ENCODE measurements around the gene TMEM178B. TPM values are rescaled to one million over a fixed set of nuclear protein-coding genes. Genes with fewer than 3 reads are reported as not detected.

The TMEM178B gene
- total and polyA plus RNA-seq, 7 donors = 0.16 to 4.7 (median 1.4) TPM; not detected in 2

DNA sequence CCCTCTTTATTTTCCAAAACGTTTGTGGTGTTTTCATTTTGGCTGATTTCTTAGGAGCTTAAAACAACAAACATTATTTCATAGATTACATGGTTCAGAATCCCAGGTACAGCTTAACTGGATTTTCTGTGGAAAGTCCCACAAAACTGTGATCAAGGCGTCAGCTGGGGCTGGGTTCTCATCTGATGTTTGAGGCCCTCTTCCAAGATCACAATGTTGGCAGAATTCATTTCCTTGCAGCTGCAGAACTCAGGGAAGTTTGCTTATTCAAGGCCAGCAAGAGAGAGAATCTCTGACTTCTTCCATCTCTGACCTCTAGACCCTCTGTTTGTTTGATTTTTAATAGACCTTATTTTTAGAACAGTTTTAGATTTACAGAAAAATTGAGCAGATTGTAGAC is 368.9 kb downstream of the TMEM178B start:
- no peaks in the 10 kb centered on the region for H3K36me3 ChIP-seq
- 37 to 57% methylated on average over 2 of the region's 2 CpGs for WGBS, 2 donors
- no peaks in the 10 kb centered on the region for H3K27me3 ChIP-seq
- TF ChIP-seq EP300 (IDR thresholded peaks at IDR 0.05) (no peak), POLR2AphosphoS5 (IDR thresholded peaks at IDR 0.05) (no peak), POLR2A (IDR thresholded peaks at IDR 0.05) (no peak)
- TF ChIP-seq, protein P1, sequence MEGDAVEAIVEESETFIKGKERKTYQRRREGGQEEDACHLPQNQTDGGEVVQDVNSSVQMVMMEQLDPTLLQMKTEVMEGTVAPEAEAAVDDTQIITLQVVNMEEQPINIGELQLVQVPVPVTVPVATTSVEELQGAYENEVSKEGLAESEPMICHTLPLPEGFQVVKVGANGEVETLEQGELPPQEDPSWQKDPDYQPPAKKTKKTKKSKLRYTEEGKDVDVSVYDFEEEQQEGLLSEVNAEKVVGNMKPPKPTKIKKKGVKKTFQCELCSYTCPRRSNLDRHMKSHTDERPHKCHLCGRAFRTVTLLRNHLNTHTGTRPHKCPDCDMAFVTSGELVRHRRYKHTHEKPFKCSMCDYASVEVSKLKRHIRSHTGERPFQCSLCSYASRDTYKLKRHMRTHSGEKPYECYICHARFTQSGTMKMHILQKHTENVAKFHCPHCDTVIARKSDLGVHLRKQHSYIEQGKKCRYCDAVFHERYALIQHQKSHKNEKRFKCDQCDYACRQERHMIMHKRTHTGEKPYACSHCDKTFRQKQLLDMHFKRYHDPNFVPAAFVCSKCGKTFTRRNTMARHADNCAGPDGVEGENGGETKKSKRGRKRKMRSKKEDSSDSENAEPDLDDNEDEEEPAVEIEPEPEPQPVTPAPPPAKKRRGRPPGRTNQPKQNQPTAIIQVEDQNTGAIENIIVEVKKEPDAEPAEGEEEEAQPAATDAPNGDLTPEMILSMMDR (IDR thresholded peaks at IDR 0.05) = no peak
- no peak overlapping the region for H3K27ac ChIP-seq
- no peaks in the 10 kb centered on the region for H3K4me1 ChIP-seq
- DNase-seq = no peak
- intact Hi-C loops (cut with DNase I) = no loop called here
- H3K4me3 ChIP-seq = no peak overlapping the region
- H3K9me3 ChIP-seq = no peaks in the 10 kb centered on the region

DNA sequence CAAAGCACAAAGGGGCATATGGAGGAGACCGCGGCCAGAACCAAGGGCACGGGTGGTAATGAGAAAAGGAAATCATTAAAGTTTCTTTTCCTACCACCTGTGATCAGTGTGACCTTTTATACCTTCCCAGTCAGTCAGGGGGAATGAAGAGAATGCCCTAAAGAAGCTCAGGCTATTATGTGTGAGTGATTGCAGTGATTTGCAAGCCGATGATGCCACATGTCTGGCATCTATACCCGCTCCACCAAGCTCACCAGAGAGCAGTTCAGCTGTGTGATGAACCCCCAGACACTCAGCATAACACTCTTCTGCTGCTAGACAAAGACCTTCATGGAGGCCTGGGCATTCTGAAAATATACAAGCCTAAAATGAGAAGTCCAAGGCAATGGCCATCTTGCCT is 371.1 kb downstream of the TMEM178B start:
- no peak overlapping the region for H3K27ac ChIP-seq
- H3K9me3 ChIP-seq = no peaks in the 10 kb centered on the region
- no peaks in the 10 kb centered on the region for H3K27me3 ChIP-seq
- no peak for DNase-seq
- intact Hi-C loops (cut with DNase I) = no loop called here
- 89 to 93% methylated on average over 5 of the region's 5 CpGs for WGBS, 2 donors
- no peaks in the 10 kb centered on the region for H3K36me3 ChIP-seq
- H3K4me1 ChIP-seq = no peaks in the 10 kb centered on the region
- no peak for TF ChIP-seq POLR2AphosphoS5 (IDR thresholded peaks at IDR 0.05)
- no peak for TF ChIP-seq EP300 (IDR thresholded peaks at IDR 0.05)
- TF ChIP-seq, protein P1 (IDR thresholded peaks at IDR 0.05) = no peak
- no peak for TF ChIP-seq POLR2A (IDR thresholded peaks at IDR 0.05)
- H3K4me3 ChIP-seq = no peak overlapping the region

GRCh38 chr7:141451232-141451631 is 377.4 kb downstream of the TMEM178B start:
- Histone ChIP-seq H3K27ac (no peak overlapping the region), H3K27me3 (no peaks in the 10 kb centered on the region), H3K4me3 (no peak overlapping the region), H3K36me3 (no peaks in the 10 kb centered on the region), H3K9me3 (no peaks in the 10 kb centered on the region), H3K4me1 (no peaks in the 10 kb centered on the region)
- no peak for DNase-seq
- 90% methylated on average over 6 of the region's 6 CpGs for WGBS, 2 donors
- intact Hi-C loops (cut with DNase I) = no loop called here
- TF ChIP-seq, protein P1 (IDR thresholded peaks at IDR 0.05) = no peak
- TF ChIP-seq POLR2AphosphoS5 (IDR thresholded peaks at IDR 0.05) = no peak

DNA sequence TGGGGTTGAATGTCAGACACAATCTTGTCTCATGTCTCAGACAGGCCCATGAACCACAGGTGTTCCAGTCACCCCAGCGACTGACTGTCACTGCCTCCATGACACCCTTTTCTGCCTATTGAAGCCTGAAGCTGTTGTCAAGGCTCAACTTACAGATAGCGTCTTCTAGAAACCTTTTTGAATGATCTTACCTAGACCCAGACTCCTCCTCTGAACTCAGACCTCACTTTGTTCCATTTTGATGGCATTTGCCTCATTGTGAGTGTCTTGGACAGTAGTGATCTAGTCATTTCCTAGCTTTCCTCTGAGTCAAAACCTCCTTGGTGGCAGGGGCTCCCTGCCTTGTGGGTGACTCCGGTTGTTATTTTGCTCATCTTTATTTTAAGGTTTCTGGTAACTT is 379.0 kb downstream of the TMEM178B start:
- H3K27ac ChIP-seq = no peak overlapping the region
- DNase-seq = no peak
- no peaks in the 10 kb centered on the region for H3K9me3 ChIP-seq
- WGBS, 2 donors = 83 to 84% methylated on average over 3 of the region's 3 CpGs
- no peaks in the 10 kb centered on the region for H3K4me1 ChIP-seq
- intact Hi-C loops (cut with DNase I) = no loop called here
- no peak overlapping the region for H3K4me3 ChIP-seq
- H3K27me3 ChIP-seq = no peaks in the 10 kb centered on the region
- H3K36me3 ChIP-seq = no peaks in the 10 kb centered on the region
- no peak for TF ChIP-seq POLR2A (IDR thresholded peaks at IDR 0.05)

- no peak for DNase-seq
- H3K36me3 ChIP-seq = no peaks in the 10 kb centered on the region
- TF ChIP-seq EP300 (IDR thresholded peaks at IDR 0.05) (no peak), POLR2A (IDR thresholded peaks at IDR 0.05) (no peak), POLR2AphosphoS5 (IDR thresholded peaks at IDR 0.05) (no peak)
- TF ChIP-seq, protein P1 (IDR thresholded peaks at IDR 0.05) = no peak
- H3K27me3 ChIP-seq = no peaks in the 10 kb centered on the region
- no peaks in the 10 kb centered on the region for H3K9me3 ChIP-seq
- H3K4me1 ChIP-seq = no peaks in the 10 kb centered on the region
- intact Hi-C loops (cut with DNase I) = no loop called here
- H3K27ac ChIP-seq = no peak overlapping the region
- 66 to 75% methylated on average over 3 of the region's 3 CpGs for WGBS, 2 donors
- no peak overlapping the region for H3K4me3 ChIP-seq
Observed at GRCh38 chr7:141454338-141454737, 380.5 kb downstream of the TMEM178B start.

Measured in sigmoid colon (tissue), 7 donors.